SU-DHL-6 (cell line): ENCODE measurements around the gene LRRC4C.

Experiments used
- EZH2phosphoT487 ChIP-seq: fragments of 200-600 bp; sonication (generic), shearing (Covaris generic); conservative IDR thresholded peaks from 2 replicates; pipeline ENCODE4 v1.6.1; 2018; ENCODE audit warnings: mild to moderate bottlenecking, antibody characterized with exemption, low read length, moderate library complexity, mixed read lengths
- TF ChIP-seq, protein P1 (sequence below): fragments of 200-600 bp; sonication (generic); IDR thresholded peaks from one replicate; pipeline ENCODE4 v1.5.1; 2017; ENCODE audit warnings: antibody characterized with exemption, mild to moderate bottlenecking, low read length, moderate library complexity; ENCODE audit not compliant: insufficient read depth, poor library complexity, severe bottlenecking

GRCh38 chr11:41383768-41384167 is 75.7 kb downstream of the LRRC4C start:
- no peak for TF ChIP-seq EZH2phosphoT487
- TF ChIP-seq, protein P1, sequence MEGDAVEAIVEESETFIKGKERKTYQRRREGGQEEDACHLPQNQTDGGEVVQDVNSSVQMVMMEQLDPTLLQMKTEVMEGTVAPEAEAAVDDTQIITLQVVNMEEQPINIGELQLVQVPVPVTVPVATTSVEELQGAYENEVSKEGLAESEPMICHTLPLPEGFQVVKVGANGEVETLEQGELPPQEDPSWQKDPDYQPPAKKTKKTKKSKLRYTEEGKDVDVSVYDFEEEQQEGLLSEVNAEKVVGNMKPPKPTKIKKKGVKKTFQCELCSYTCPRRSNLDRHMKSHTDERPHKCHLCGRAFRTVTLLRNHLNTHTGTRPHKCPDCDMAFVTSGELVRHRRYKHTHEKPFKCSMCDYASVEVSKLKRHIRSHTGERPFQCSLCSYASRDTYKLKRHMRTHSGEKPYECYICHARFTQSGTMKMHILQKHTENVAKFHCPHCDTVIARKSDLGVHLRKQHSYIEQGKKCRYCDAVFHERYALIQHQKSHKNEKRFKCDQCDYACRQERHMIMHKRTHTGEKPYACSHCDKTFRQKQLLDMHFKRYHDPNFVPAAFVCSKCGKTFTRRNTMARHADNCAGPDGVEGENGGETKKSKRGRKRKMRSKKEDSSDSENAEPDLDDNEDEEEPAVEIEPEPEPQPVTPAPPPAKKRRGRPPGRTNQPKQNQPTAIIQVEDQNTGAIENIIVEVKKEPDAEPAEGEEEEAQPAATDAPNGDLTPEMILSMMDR: no peak
